T-cell (primary cell): ENCODE measurements around the gene NRG3. TPM values are rescaled to one million over a fixed set of nuclear protein-coding genes. Genes with fewer than 3 reads are reported as not detected.

Source experiments
- ATAC-seq, 4 experiments: fragments of 200-7000 bp in 3 of 4; fragments of 150-1000 bp in 1 of 4; cut with Tn5 transposase; replicated peaks in 1 of 4; 1 replicate in 3 of 4; 2 replicates in 1 of 4; pipeline ENCODE4 v1.10.0; 2021; ENCODE audit warnings: moderate library complexity in 3 of 4, mild to moderate bottlenecking in 2 of 4, moderate number of reproducible peaks in 1 of 4
- CTCF ChIA-PET, 2 donors: fragments of 300-600 bp; sonication (Branson Sonifier 250); formaldehyde crosslinking; loops; one replicate each; lab custom pipeline; 2022; ENCODE audit warnings: antibody characterized with exemption in 2 of 2; lab: Charles Lee
- POLR2A ChIA-PET, 2 donors: fragments of 300-600 bp; sonication (Branson Sonifier 250); formaldehyde crosslinking; loops; one replicate each; lab custom pipeline; 2022; ENCODE audit warnings: antibody characterized with exemption in 2 of 2; lab: Charles Lee
- DNase-seq, 35 experiments: peaks; one replicate each; pipeline versions ENCODE4 v3.0.0 to v3.0.0-alpha.2; 2013 to 2023
- H3K27ac ChIP-seq: one replicate; pipeline ENCODE4 v1.5.1; 2013; ENCODE audit warnings: low read length
- H3K27me3 ChIP-seq, 2 experiments: replicated peaks in 1 of 2; 1 replicate in 1 of 2; 2 replicates in 1 of 2; pipeline versions ENCODE4 v1.6.1 to v1.7.0; 2013; ENCODE audit warnings: low read length in 1 of 2, mixed read lengths in 1 of 2; ENCODE audit not compliant: control insufficient read depth in 2 of 2, insufficient read depth in 2 of 2; ENCODE audit errors: extremely low read depth in 1 of 2
- H3K36me3 ChIP-seq, 2 donors: 1 replicate in 1 of 2; 2 replicates in 1 of 2; pipeline versions ENCODE4 v1.6.1 to v1.7.0; 2013; ENCODE audit warnings: low read length in 1 of 2; ENCODE audit not compliant: control insufficient read depth in 2 of 2, insufficient read depth in 1 of 2; ENCODE audit errors: extremely low read depth in 1 of 2
- H3K4me1 ChIP-seq, 2 experiments: 1 replicate in 1 of 2; 2 replicates in 1 of 2; pipeline versions ENCODE4 v1.6.1 to v1.7.0; 2013; ENCODE audit warnings: low read length in 2 of 2, mixed read lengths in 1 of 2; ENCODE audit not compliant: insufficient read depth in 2 of 2, control insufficient read depth in 1 of 2; ENCODE audit errors: extremely low read depth in 1 of 2
- H3K4me3 ChIP-seq, 2 donors: 1 replicate in 1 of 2; 2 replicates in 1 of 2; pipeline versions ENCODE4 v1.5.1 to v1.7.0; 2013; ENCODE audit warnings: mild to moderate bottlenecking in 2 of 2, low read length in 1 of 2, moderate library complexity in 1 of 2; ENCODE audit not compliant: control insufficient read depth in 1 of 2; ENCODE audit errors: extremely low read depth in 1 of 2
- H3K9me3 ChIP-seq: 2 replicates; pipeline ENCODE4 v1.7.0; 2013
- H3K27ac Mint-ChIP-seq, 2 donors: one replicate each; pipeline ENCODE4 v1.8.0; 2020 to 2021; ENCODE audit warnings: mild to moderate bottlenecking in 2 of 2, mixed read lengths in 2 of 2
- H3K27me3 Mint-ChIP-seq, 2 donors: one replicate each; pipeline ENCODE4 v1.8.0; 2021 to 2022; ENCODE audit warnings: mixed read lengths in 2 of 2
- H3K36me3 Mint-ChIP-seq: one replicate; pipeline ENCODE4 v1.8.0; 2021; ENCODE audit warnings: mixed read lengths
- H3K4me1 Mint-ChIP-seq, 3 donors: one replicate each; pipeline ENCODE4 v1.8.0; 2020 to 2022; ENCODE audit warnings: mixed read lengths in 3 of 3, mild to moderate bottlenecking in 1 of 3
- H3K4me3 Mint-ChIP-seq, 3 donors: one replicate each; pipeline ENCODE4 v1.8.0; 2020 to 2022; ENCODE audit warnings: mild to moderate bottlenecking in 3 of 3, mixed read lengths in 3 of 3, moderate library complexity in 3 of 3
- H3K9me3 Mint-ChIP-seq, 3 donors: one replicate each; pipeline ENCODE4 v1.8.0; 2020 to 2022; ENCODE audit warnings: mixed read lengths in 3 of 3
- WGBS: methylation state at CpG from one replicate; pipeline ENCODE4 v1.1.5; 2013; ENCODE audit warnings: missing lambda C conversion rate; ENCODE audit not compliant: insufficient coverage; 5-methylcytosine and 5-hydroxymethylcytosine counted together
- total RNA-seq, 35 experiments: library from RNA in 6 of 35; stranded (reverse) in 6 of 35; fragments of 120-200 nt in 1 of 35; gene quantifications; one replicate each; pipeline versions ENCODE4 v1.2.1 to v1.2.4 and lab custom pipeline; 2013 to 2026

Gene NRG3
- total RNA-seq, 5 donors from 2014 or later (not counting 1 experiment from before 2014, with no cell fraction given): 0.12 TPM; not detected in 4

DNA sequence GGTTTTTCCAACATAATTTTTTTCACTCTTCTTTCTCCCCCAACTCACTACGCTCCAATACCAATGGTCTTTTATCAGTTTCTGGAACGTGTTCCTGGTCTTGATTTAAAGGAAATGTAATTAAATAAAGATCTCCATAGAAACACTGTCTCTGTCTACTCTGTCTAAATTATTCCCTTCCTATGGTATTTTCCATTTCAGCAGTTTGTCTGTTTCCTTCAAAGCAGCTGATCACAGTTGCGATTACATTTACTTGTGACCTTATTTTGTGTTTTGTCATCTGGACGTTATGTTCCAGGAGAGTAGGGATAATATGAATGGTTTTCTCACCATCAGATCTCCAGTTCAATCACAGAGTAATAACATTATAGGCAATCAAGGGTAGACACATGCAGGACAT is 359.2 kb downstream of the NRG3 start:
- Mint-ChIP-seq H3K27me3 (no peaks in the 10 kb centered on the region), H3K36me3 (no peaks in the 10 kb centered on the region), H3K9me3 (peaks cover 17 to 21% (median 17%) of the 10 kb centered on the region in 3 donors), H3K4me3 (no peak overlapping the region), H3K4me1 (no peaks in the 10 kb centered on the region), H3K27ac (no peak overlapping the region)
- ChIA-PET POLR2A (no interaction called here), CTCF (no interaction called here)
- Histone ChIP-seq H3K27ac (no peak overlapping the region), H3K4me1 (no peaks in the 10 kb centered on the region), H3K36me3 (no peaks in the 10 kb centered on the region), H3K9me3 (no peaks in the 10 kb centered on the region), H3K27me3 (no peaks in the 10 kb centered on the region), H3K4me3 (no peak overlapping the region)
- ATAC-seq (no peak), DNase-seq (no peak)
- no CpG with 5 or more reads among the region's 4 CpGs for WGBS

DNA sequence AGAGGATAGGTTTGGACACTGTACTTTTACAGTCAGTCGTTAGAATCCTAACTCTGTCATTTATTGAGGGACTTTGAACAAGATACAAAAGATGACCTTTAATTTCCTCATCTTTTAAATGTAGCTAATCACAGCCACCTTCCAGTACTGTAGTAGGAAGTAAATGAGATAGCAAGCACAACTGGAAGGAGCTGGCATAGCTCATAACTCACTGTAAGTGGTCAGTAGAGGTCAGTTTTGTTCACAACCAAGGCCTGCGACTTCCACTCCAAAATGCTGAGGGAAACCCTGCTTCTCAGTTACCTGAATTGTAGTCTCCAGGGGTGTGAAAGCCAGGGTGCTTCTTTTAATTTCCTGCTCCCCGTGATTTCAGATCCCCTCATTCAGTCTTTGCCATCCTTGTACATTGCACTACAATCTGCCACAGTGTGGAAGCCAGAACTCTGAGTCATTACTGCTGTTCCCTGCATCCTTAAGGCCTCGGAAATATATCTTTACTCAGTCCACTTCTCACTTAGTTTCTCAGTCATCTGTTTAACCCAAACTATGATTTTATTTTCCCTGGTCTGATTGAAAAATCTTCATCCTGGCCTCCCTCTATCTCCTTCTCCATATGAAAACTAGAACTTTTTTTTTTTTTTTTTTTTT is 361.2 kb downstream of the NRG3 start:
- no peaks in the 10 kb centered on the region for H3K4me1 Mint-ChIP-seq

GRCh38 chr10:82238291-82238690 is 363.3 kb downstream of the NRG3 start:
- Mint-ChIP-seq H3K27ac (no peak overlapping the region), H3K9me3 (peaks cover 9 to 21% (median 15%) of the 10 kb centered on the region in 3 donors), H3K4me3 (no peak overlapping the region), H3K4me1 (no peaks in the 10 kb centered on the region), H3K36me3 (no peaks in the 10 kb centered on the region), H3K27me3 (no peaks in the 10 kb centered on the region)
- Histone ChIP-seq H3K4me3 (no peak overlapping the region), H3K4me1 (no peaks in the 10 kb centered on the region), H3K36me3 (no peaks in the 10 kb centered on the region), H3K27me3 (no peaks in the 10 kb centered on the region), H3K27ac (no peak overlapping the region), H3K9me3 (no peaks in the 10 kb centered on the region)
- CTCF ChIA-PET: interaction anchor here in 1 of 2 donors (0.6 kb wide), 1 partner anchor 28 kb away, joined by 3 read pairs; no protein-coding TSS in a partner anchor
- ATAC-seq (no peak), DNase-seq (no peak)
- POLR2A ChIA-PET: no interaction called here
- WGBS: no CpG with 5 or more reads among the region's 1 CpG

More for the DNA sequence above, 361.2 kb downstream of the NRG3 start:
- H3K9me3 Mint-ChIP-seq: peaks cover 9 to 17% (median 17%) of the 10 kb centered on the region in 3 donors
- no peak overlapping the region for H3K27ac Mint-ChIP-seq
- ChIA-PET CTCF (no interaction called here), POLR2A (no interaction called here)
- H3K27me3 Mint-ChIP-seq: no peaks in the 10 kb centered on the region
- no peak overlapping the region for H3K4me3 ChIP-seq
- H3K4me1 ChIP-seq: no peaks in the 10 kb centered on the region
- no peak overlapping the region for H3K27ac ChIP-seq
- ATAC-seq (no peak), DNase-seq (no peak)
- H3K36me3 Mint-ChIP-seq: no peaks in the 10 kb centered on the region
- H3K36me3 ChIP-seq: no peaks in the 10 kb centered on the region
- WGBS: 63% methylated on average over 2 of the region's 4 CpGs
- H3K4me3 Mint-ChIP-seq: no peak overlapping the region
- H3K9me3 ChIP-seq: no peaks in the 10 kb centered on the region
- H3K27me3 ChIP-seq: no peaks in the 10 kb centered on the region

- Histone ChIP-seq H3K4me3 (no peak overlapping the region), H3K4me1 (no peaks in the 10 kb centered on the region), H3K27me3 (no peaks in the 10 kb centered on the region), H3K27ac (no peak overlapping the region), H3K9me3 (no peaks in the 10 kb centered on the region), H3K36me3 (no peaks in the 10 kb centered on the region)
- H3K4me3 Mint-ChIP-seq: no peak overlapping the region
- no peak for DNase-seq
- ChIA-PET POLR2A (no interaction called here), CTCF (no interaction called here)
- no peak overlapping the region for H3K27ac Mint-ChIP-seq
- 50% methylated on average over 2 of the region's 3 CpGs for WGBS
- H3K27me3 Mint-ChIP-seq: no peaks in the 10 kb centered on the region
- ATAC-seq: no peak
- no peaks in the 10 kb centered on the region for H3K36me3 Mint-ChIP-seq
- H3K9me3 Mint-ChIP-seq: peaks cover 0 to 21% (median 6%) of the 10 kb centered on the region in 3 donors
- H3K4me1 Mint-ChIP-seq: no peaks in the 10 kb centered on the region
These were observed 365.4 kb downstream of the NRG3 start for GRCh38 chr10:82240408-82240807.

- no CpG with 5 or more reads among the region's 2 CpGs for WGBS
- H3K4me3 ChIP-seq: no peak overlapping the region
- H3K27ac ChIP-seq: no peak overlapping the region
- H3K36me3 Mint-ChIP-seq: no peaks in the 10 kb centered on the region
- H3K4me1 Mint-ChIP-seq: no peaks in the 10 kb centered on the region
- peaks cover 0 to 16% (median 6%) of the 10 kb centered on the region in 3 donors for H3K9me3 Mint-ChIP-seq
- no peaks in the 10 kb centered on the region for H3K9me3 ChIP-seq
- DNase-seq (no peak), ATAC-seq (no peak)
- no peaks in the 10 kb centered on the region for H3K36me3 ChIP-seq
- no peaks in the 10 kb centered on the region for H3K4me1 ChIP-seq
- H3K27me3 Mint-ChIP-seq: no peaks in the 10 kb centered on the region
- H3K27me3 ChIP-seq: no peaks in the 10 kb centered on the region
- ChIA-PET POLR2A (no interaction called here), CTCF (interaction anchor here in 1 of 2 donors (0.5 kb wide), 1 partner anchor 1403 kb away, joined by 3 read pairs; no protein-coding TSS in a partner anchor)
- no peak overlapping the region for H3K27ac Mint-ChIP-seq
- H3K4me3 Mint-ChIP-seq: no peak overlapping the region
These were observed 367.8 kb downstream of the NRG3 start for GRCh38 chr10:82242778-82243177.

DNA sequence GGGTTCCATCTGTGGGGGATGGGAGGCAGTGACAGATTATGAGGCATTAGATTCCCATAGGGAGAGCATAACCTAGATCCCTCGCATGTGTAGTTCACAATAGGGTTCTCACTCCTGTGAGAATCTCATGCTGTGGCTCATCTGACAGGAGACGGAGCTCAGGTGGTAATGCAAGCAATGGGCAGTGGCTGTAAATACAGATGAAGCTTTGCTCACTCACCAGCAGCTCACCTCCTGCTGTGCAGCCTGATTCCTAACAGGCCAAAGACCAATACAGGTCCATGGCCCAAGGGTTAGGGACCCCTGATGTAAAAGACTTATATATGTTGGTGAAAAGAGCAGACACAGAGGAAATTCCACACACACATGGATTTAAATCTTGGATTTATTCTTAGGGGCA is 370.2 kb downstream of the NRG3 start:
- Mint-ChIP-seq H3K36me3 (no peaks in the 10 kb centered on the region), H3K27ac (no peak overlapping the region), H3K9me3 (peaks cover 0 to 16% (median 6%) of the 10 kb centered on the region in 3 donors), H3K4me1 (no peaks in the 10 kb centered on the region), H3K27me3 (no peaks in the 10 kb centered on the region), H3K4me3 (no peak overlapping the region)
- no peak overlapping the region for H3K4me3 ChIP-seq
- no peaks in the 10 kb centered on the region for H3K27me3 ChIP-seq
- no peak for ATAC-seq
- 100% methylated on average over 1 of the region's 2 CpGs for WGBS
- no peaks in the 10 kb centered on the region for H3K9me3 ChIP-seq
- H3K27ac ChIP-seq: no peak overlapping the region
- CTCF ChIA-PET: no interaction called here
- no peak for DNase-seq
- no peaks in the 10 kb centered on the region for H3K4me1 ChIP-seq
- no peaks in the 10 kb centered on the region for H3K36me3 ChIP-seq
- POLR2A ChIA-PET: no interaction called here
